Neural progenitor cell (in vitro differentiated cells): ENCODE data around the gene CD300C.

Source experiments
- EZH2 ChIP-seq: fragments of 200-600 bp; sonication (generic); IDR thresholded peaks from 2 replicates; pipeline ENCODE4 v1.6.1; 2017; ENCODE audit warnings: antibody characterized with exemption, mild to moderate bottlenecking, moderate library complexity
- TF ChIP-seq, protein P1 (sequence below): fragments of 200-600 bp; sonication (generic); IDR thresholded peaks from 2 replicates; pipeline ENCODE4 v1.5.1; 2017; ENCODE audit warnings: antibody characterized with exemption, mild to moderate bottlenecking

DNA sequence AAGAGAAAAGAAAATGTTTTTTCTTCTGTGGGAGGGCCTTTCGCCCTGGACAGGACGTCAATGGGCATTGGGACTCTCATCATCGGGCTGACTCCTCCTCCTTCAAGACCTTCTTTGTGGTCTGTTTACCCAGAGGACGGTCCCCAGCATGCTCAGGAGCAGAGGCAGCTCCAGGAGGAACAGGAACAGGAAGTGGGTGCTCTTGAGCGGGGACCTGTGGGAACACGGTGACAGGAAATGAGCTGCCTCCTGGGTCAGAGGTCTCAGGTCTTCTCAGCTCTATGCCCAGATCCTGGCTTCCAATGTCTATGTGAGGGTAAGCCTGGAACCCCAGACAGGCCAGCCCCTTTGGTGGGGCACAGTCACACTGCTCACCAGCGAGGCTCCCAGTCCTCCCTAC is 34.0 kb upstream of the CD300C start:
- TF ChIP-seq, protein P1, sequence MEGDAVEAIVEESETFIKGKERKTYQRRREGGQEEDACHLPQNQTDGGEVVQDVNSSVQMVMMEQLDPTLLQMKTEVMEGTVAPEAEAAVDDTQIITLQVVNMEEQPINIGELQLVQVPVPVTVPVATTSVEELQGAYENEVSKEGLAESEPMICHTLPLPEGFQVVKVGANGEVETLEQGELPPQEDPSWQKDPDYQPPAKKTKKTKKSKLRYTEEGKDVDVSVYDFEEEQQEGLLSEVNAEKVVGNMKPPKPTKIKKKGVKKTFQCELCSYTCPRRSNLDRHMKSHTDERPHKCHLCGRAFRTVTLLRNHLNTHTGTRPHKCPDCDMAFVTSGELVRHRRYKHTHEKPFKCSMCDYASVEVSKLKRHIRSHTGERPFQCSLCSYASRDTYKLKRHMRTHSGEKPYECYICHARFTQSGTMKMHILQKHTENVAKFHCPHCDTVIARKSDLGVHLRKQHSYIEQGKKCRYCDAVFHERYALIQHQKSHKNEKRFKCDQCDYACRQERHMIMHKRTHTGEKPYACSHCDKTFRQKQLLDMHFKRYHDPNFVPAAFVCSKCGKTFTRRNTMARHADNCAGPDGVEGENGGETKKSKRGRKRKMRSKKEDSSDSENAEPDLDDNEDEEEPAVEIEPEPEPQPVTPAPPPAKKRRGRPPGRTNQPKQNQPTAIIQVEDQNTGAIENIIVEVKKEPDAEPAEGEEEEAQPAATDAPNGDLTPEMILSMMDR = no peak
- no peak for TF ChIP-seq EZH2
